Upper lobe of left lung (tissue), 6 donors: ENCODE data around the gene LSM5. TPM values are rescaled to one million over a fixed set of nuclear protein-coding genes. Genes with fewer than 3 reads are reported as not detected.

Source experiments
- ATAC-seq, 2 donors: fragments of 200-7000 bp; cut with Tn5 transposase; one replicate each; pipeline ENCODE4 v1.9.1; 2022; ENCODE audit warnings: mild to moderate bottlenecking in 2 of 2, moderate library complexity in 2 of 2; ENCODE audit not compliant: low FRiP score in 2 of 2
- DNase-seq, 2 donors: peaks; one replicate each; pipeline ENCODE4 v3.0.0-alpha.2; 2019 to 2020
- H3K27ac ChIP-seq, 4 donors: fragments of 200-600 bp; sonication (generic); one replicate each; pipeline ENCODE4 v1.5.1; 2016 to 2019
- H3K27me3 ChIP-seq, 4 donors: fragments of 200-600 bp; sonication (generic); one replicate each; pipeline ENCODE4 v1.5.1; 2017 to 2019
- H3K36me3 ChIP-seq, 4 donors: fragments of 200-600 bp; sonication (generic); one replicate each; pipeline ENCODE4 v1.5.1; 2016 to 2019
- H3K4me1 ChIP-seq, 4 donors: fragments of 200-600 bp; sonication (generic); one replicate each; pipeline ENCODE4 v1.5.1; 2018 to 2019
- H3K4me3 ChIP-seq, 4 donors: fragments of 200-600 bp; sonication (generic); one replicate each; pipeline ENCODE4 v1.5.1; 2017 to 2019; ENCODE audit warnings: mild to moderate bottlenecking in 2 of 4, moderate library complexity in 1 of 4
- H3K9me3 ChIP-seq, 4 donors: fragments of 200-600 bp; sonication (generic); one replicate each; pipeline ENCODE4 v1.5.1; 2018 to 2019
- CTCF ChIP-seq, 6 experiments: fragments of 450-650 bp in 4 of 6; fragments of 200-600 bp in 2 of 6; sonication (generic) in 2 of 6; IDR thresholded peaks; one replicate each; pipeline ENCODE4 v1.5.1; 2016 to 2019; ENCODE audit warnings: antibody characterized with exemption in 6 of 6
- EP300 ChIP-seq, 4 donors: sonication (generic); formaldehyde crosslinking; IDR thresholded peaks; one replicate each; pipeline ENCODE4 v1.5.1; 2017; ENCODE audit warnings: antibody characterized with exemption in 4 of 4, control low read depth in 2 of 4
- POLR2A ChIP-seq, 4 donors: fragments of 450-650 bp; IDR thresholded peaks; one replicate each; pipeline ENCODE4 v1.5.1; 2016 to 2017; ENCODE audit warnings: antibody characterized with exemption in 4 of 4, mild to moderate bottlenecking in 2 of 4
- POLR2AphosphoS5 ChIP-seq, 2 donors: sonication (generic); formaldehyde crosslinking; IDR thresholded peaks; one replicate each; pipeline ENCODE4 v1.5.1; 2017; ENCODE audit warnings: antibody characterized with exemption in 2 of 2
- WGBS, 2 donors: methylation state at CpG; one replicate each; pipeline ENCODE4 v1.1.5; 2017 to 2018; 5-methylcytosine and 5-hydroxymethylcytosine counted together
- total RNA-seq, 6 donors: library from RNA; depleted of rRNA in 4 of 6; stranded (reverse); fragments of >200 nt in 4 of 6; gene quantifications; one replicate each; pipeline versions ENCODE4 v1.1.0 to v1.2.1, GENCODE V29; 2016 to 2021
- donor health status: DM: no; HTN: no; CAD: no; lungs with moderate emphysema.
- donor health status: DM: no; HTN: yes; CAD: no; lungs with severe emphysema.

Gene LSM5
- total RNA-seq, 6 donors from 2014 or later = 2.1 to 26.4 (median 13.8) TPM

GRCh38 chr7:32535162-32535702, 45.1 kb upstream of the LSM5 start:
- Histone ChIP-seq H3K27ac (no peak overlapping the region), H3K36me3 (peaks cover 0 to 5% (median 0%) of the 10 kb centered on the region in 4 donors), H3K4me1 (peaks cover 6 to 14% (median 9%) of the 10 kb centered on the region in 4 donors), H3K27me3 (no peaks in the 10 kb centered on the region), H3K4me3 (no peak overlapping the region), H3K9me3 (no peaks in the 10 kb centered on the region)
- ATAC-seq = no peak
- TF ChIP-seq EP300 (IDR thresholded peaks at IDR 0.05) (no peak), POLR2AphosphoS5 (IDR thresholded peaks at IDR 0.05) (no peak), CTCF (IDR thresholded peaks at IDR 0.05) (no peak), POLR2A (IDR thresholded peaks at IDR 0.05) (no peak)
- 69 to 88% methylated on average over 4 of the region's 4 CpGs for WGBS, 2 donors
- DNase-seq = no peak

- no peaks in the 10 kb centered on the region for H3K9me3 ChIP-seq
- H3K36me3 ChIP-seq = peaks cover 0 to 6% (median 0%) of the 10 kb centered on the region in 4 donors
- no peak overlapping the region for H3K27ac ChIP-seq
- H3K27me3 ChIP-seq = no peaks in the 10 kb centered on the region
- ATAC-seq = peak in 1 of 2 donors; percentile 41
- peaks cover 6 to 14% (median 9%) of the 10 kb centered on the region in 4 donors for H3K4me1 ChIP-seq
- no peak overlapping the region for H3K4me3 ChIP-seq
- 59 to 64% methylated on average over 8 of the region's 8 CpGs for WGBS, 2 donors
- TF ChIP-seq POLR2A (IDR thresholded peaks at IDR 0.05) = no peak
- TF ChIP-seq POLR2AphosphoS5 (IDR thresholded peaks at IDR 0.05) = no peak
- TF ChIP-seq EP300 (IDR thresholded peaks at IDR 0.05) = no peak
- TF ChIP-seq CTCF (IDR thresholded peaks at IDR 0.05) = no peak
- DNase-seq = no peak
These were observed 43.3 kb upstream of the LSM5 start for GRCh38 chr7:32533276-32534029.

GRCh38 chr7:32532716-32533115, 42.5 kb upstream of the LSM5 start:
- Histone ChIP-seq H3K27ac (no peak overlapping the region), H3K9me3 (no peaks in the 10 kb centered on the region), H3K36me3 (peaks cover 0 to 11% (median 0%) of the 10 kb centered on the region in 4 donors), H3K4me1 (peaks cover 6 to 14% (median 9%) of the 10 kb centered on the region in 4 donors), H3K27me3 (no peaks in the 10 kb centered on the region), H3K4me3 (no peak overlapping the region)
- peak in 1 of 2 donors; percentile 21 for DNase-seq
- 62 to 85% methylated on average over 5 of the region's 5 CpGs for WGBS, 2 donors
- ATAC-seq = peak; percentile 49 to 52
- TF ChIP-seq POLR2A (IDR thresholded peaks at IDR 0.05) (no peak), EP300 (IDR thresholded peaks at IDR 0.05) (no peak), CTCF (IDR thresholded peaks at IDR 0.05) (no peak), POLR2AphosphoS5 (IDR thresholded peaks at IDR 0.05) (no peak)

GRCh38 chr7:32532086-32532485, 41.9 kb upstream of the LSM5 start:
- Histone ChIP-seq H3K4me1 (peaks cover 6 to 13% (median 9%) of the 10 kb centered on the region in 4 donors), H3K27me3 (no peaks in the 10 kb centered on the region), H3K9me3 (no peaks in the 10 kb centered on the region), H3K36me3 (peaks cover 0 to 11% (median 0%) of the 10 kb centered on the region in 4 donors), H3K27ac (no peak overlapping the region), H3K4me3 (no peak overlapping the region)
- 90 to 91% methylated on average over 3 of the region's 3 CpGs for WGBS, 2 donors
- no peak for DNase-seq
- TF ChIP-seq CTCF (IDR thresholded peaks at IDR 0.05) (no peak), EP300 (IDR thresholded peaks at IDR 0.05) (no peak), POLR2AphosphoS5 (IDR thresholded peaks at IDR 0.05) (no peak), POLR2A (IDR thresholded peaks at IDR 0.05) (no peak)
- ATAC-seq = no peak
